K562 (cell line): ENCODE data around the gene OR51G1. TPM values are rescaled to one million over a fixed set of nuclear protein-coding genes. Genes with fewer than 3 reads are reported as not detected.
A peak's percentile ranks its signal among the peaks of the same experiment; 100 is the strongest.

Experiments used
- C11orf30 ChIP-seq: fragments of 450-650 bp; IDR thresholded peaks from 2 replicates; pipeline ENCODE4 v1.6.1; 2016; ENCODE audit warnings: low read depth, mild to moderate bottlenecking
- E2F3 ChIP-seq: fragments of 250-450 bp; sonication (Bioruptor Pico); IDR thresholded peaks from 2 replicates; pipeline ENCODE4 v1.4.0; 2020; ENCODE audit warnings: mild to moderate bottlenecking
- IRF1 ChIP-seq: sonication (generic); formaldehyde crosslinking; IDR thresholded peaks from 2 replicates; pipeline ENCODE4 v1.8.0; 2022; ENCODE audit warnings: missing genetic modification reagents, mild to moderate bottlenecking, borderline replicate concordance
- NRF1 ChIP-seq, 2 experiments: fragments of 450-650 bp; IDR thresholded peaks in 1 of 2; conservative IDR thresholded peaks in 1 of 2; 2 replicates each; pipeline ENCODE4 v1.6.1; 2014; ENCODE audit warnings: mild to moderate bottlenecking in 2 of 2
- POLR2AphosphoS2 ChIP-seq: IDR thresholded peaks from 2 replicates; pipeline ENCODE4 v1.6.1; 2012; ENCODE audit warnings: low read length, improper control_type of control experiment
- SP2 ChIP-seq: IDR thresholded peaks from 2 replicates; pipeline ENCODE4 v1.6.1; 2011; ENCODE audit warnings: mild to moderate bottlenecking, low read depth, low read length, moderate library complexity; ENCODE audit not compliant: poor library complexity, severe bottlenecking; ENCODE audit errors: extremely low read depth
- TCF3 ChIP-seq: sonication (generic); formaldehyde crosslinking; IDR thresholded peaks from 2 replicates; pipeline ENCODE4 v1.4.0; 2020; ENCODE audit warnings: mild to moderate bottlenecking, missing genetic modification reagents
- TFAM ChIP-seq: fragments of 250-450 bp; sonication (Bioruptor Pico); conservative IDR thresholded peaks from 2 replicates; pipeline ENCODE4 v1.5.0; 2021; ENCODE audit warnings: mild to moderate bottlenecking, moderate library complexity
- TRIM25 ChIP-seq: fragments of 450-650 bp; IDR thresholded peaks from 2 replicates; pipeline ENCODE4 v1.7.0; 2016; ENCODE audit warnings: borderline replicate concordance
- TSHZ1 ChIP-seq: fragments of 250-450 bp; sonication (Bioruptor Pico); IDR thresholded peaks from 2 replicates; pipeline ENCODE4 v1.4.0; 2020; ENCODE audit warnings: mild to moderate bottlenecking, moderate library complexity
- ZNF551 ChIP-seq: fragments of 250-450 bp; sonication (Bioruptor Pico); IDR thresholded peaks from 2 replicates; pipeline ENCODE4 v1.5.0; 2021; ENCODE audit warnings: mild to moderate bottlenecking, moderate library complexity
- polyA plus RNA-seq, 8 experiments: library from polyadenylated mRNA; depleted of rRNA in 4 of 8; stranded (reverse) in 5 of 8; unstranded in 3 of 8; fragments of >200 nt; fragmentation: Nextera tagmentation in 2 of 8; fragmentation: Illumina TruSeq in 1 of 8; extraction: Ambion mirVana in 2 of 8; extraction: Trizol in 1 of 8; gene quantifications; 2 replicates each; pipeline versions ENCODE4 v1.2.1 to v1.2.3, GENCODE V29; 2011 to 2014; ENCODE audit warnings: inconsistent platforms in 1 of 8, missing spikeins in 1 of 8
- total RNA-seq, 7 experiments: library from RNA; depleted of rRNA in 6 of 7; stranded (reverse); fragments of >200 nt in 6 of 7; fragmentation: Illumina TruSeq in 2 of 7; extraction: Trizol in 2 of 7; gene quantifications; 2 replicates each; pipeline versions ENCODE4 v1.2.1 to v1.2.3, GENCODE V29; 2011 to 2021; ENCODE audit warnings: low replicate concordance in 1 of 7

Gene OR51G1
- total and polyA plus RNA-seq, 9 of the 15 experiments (the other 6 are each of a cell fraction or from before 2014, with no cell fraction given): not detected

- no peak for TF ChIP-seq TSHZ1 (CRISPR knock-in tag)
- TF ChIP-seq TCF3 (CRISPR knock-in tag): peak; percentile 66
- TF ChIP-seq POLR2AphosphoS2: no peak
- TF ChIP-seq ZNF551: no peak
- TF ChIP-seq TRIM25: no peak
- no peak for TF ChIP-seq IRF1 (CRISPR knock-in tag)
- no peak for TF ChIP-seq SP2
- no peak for TF ChIP-seq NRF1 (conservative IDR thresholded peaks at IDR 0.05 in 1 of 2, IDR thresholded peaks at IDR 0.05 in 1 of 2)
- no peak for TF ChIP-seq E2F3 (CRISPR knock-in tag)
- TF ChIP-seq C11orf30: 0 out of 2 replicates have a peak, but pooled peaks have one; percentile 10
- TF ChIP-seq TFAM (CRISPR knock-in tag): no peak
- TF ChIP-seq, all 486 proteins: peak for 23
These were observed 42.2 kb downstream of the OR51G1 start, which contains the start of gene OR51T1 (continued) for GRCh38 chr11:4881860-4882500.
